DOHH2 (cell line): Measurements from ENCODE around the gene ISLR2.

Source experiments
- CTCF ChIP-seq: fragments of 200-600 bp; sonication (generic); IDR thresholded peaks from one replicate; pipeline ENCODE4 v1.5.1; 2014; ENCODE audit warnings: antibody characterized with exemption, mild to moderate bottlenecking, low read depth, low read length; ENCODE audit not compliant: poor library complexity, severe bottlenecking
- EZH2phosphoT487 ChIP-seq: fragments of 200-600 bp; sonication (generic); IDR thresholded peaks from 2 replicates; pipeline ENCODE4 v1.6.1; 2017; ENCODE audit warnings: borderline replicate concordance, mild to moderate bottlenecking, antibody characterized with exemption, low read length, moderate library complexity, mixed read lengths

GRCh38 chr15:74124196-74124595 lies 6.2 kb upstream of the ISLR2 start:
- TF ChIP-seq EZH2phosphoT487 (no peak), CTCF (no peak)
